A549 (cell line): ENCODE results near the gene FAM228B. TPM values are rescaled to one million over a fixed set of nuclear protein-coding genes. Genes with fewer than 3 reads are reported as not detected.

Source experiments
- ATAC-seq, 2 experiments: fragments of 200-7000 bp in 1 of 2; fragments of >200 bp in 1 of 2; cut with Nextera tagmentation in 1 of 2; cut with Tn5 transposase in 1 of 2; 3 replicates each; pipeline versions ENCODE4 v1.8.0 to v1.9.1; 2018 to 2020; ENCODE audit warnings: mild to moderate bottlenecking in 1 of 2, moderate library complexity in 1 of 2
- CTCF ChIA-PET: fragments of 300-600 bp; sonication (Branson Sonifier 250); formaldehyde crosslinking; extraction: SDS; loops from one replicate; lab custom pipeline; 2021; ENCODE audit warnings: antibody characterized with exemption, inconsistent platforms; lab: Yijun Ruan, JAX
- POLR2A ChIA-PET: fragments of 350-600 bp; formaldehyde crosslinking; extraction: SDS; loops from one replicate; lab custom pipeline; 2021; ENCODE audit warnings: antibody characterized with exemption, inconsistent platforms; lab: Yijun Ruan, JAX
- DNase-seq, 2 experiments: peaks; one replicate each; pipeline versions ENCODE4 v3.0.0 to v3.0.0-alpha.2; 2011 to 2016; ENCODE audit warnings: low read depth in 1 of 2, low spot score in 1 of 2
- FAIRE-seq: peaks from 2 replicates; lab custom pipeline; 2011; peaks lifted over from hg19 to GRCh38; lab: Jason Lieb, UNC
- H3K27ac ChIP-seq, 2 experiments: fragments of >200 bp; sonication (Bioruptor Twin); formaldehyde crosslinking; 3 replicates each; pipeline ENCODE4 v1.5.1; 2016 to 2017
- H3K4me1 ChIP-seq: fragments of >200 bp; sonication (Bioruptor Twin); formaldehyde crosslinking; 3 replicates; pipeline ENCODE4 v1.6.1; 2016
- H3K4me2 ChIP-seq: fragments of >200 bp; sonication (Bioruptor Twin); formaldehyde crosslinking; 3 replicates; pipeline ENCODE4 v1.6.1; 2016
- H3K4me3 ChIP-seq: fragments of >200 bp; sonication (Bioruptor Twin); formaldehyde crosslinking; 3 replicates; pipeline ENCODE4 v1.5.1; 2016
- H3K9me3 ChIP-seq: fragments of >200 bp; sonication (Bioruptor Twin); formaldehyde crosslinking; 3 replicates; pipeline ENCODE4 v1.6.1; 2016
- BCL3 ChIP-seq: fragments of >200 bp; sonication (Bioruptor Twin); formaldehyde crosslinking; IDR thresholded peaks from 3 replicates; pipeline ENCODE4 v1.6.1; 2016
- BHLHE40 ChIP-seq: IDR thresholded peaks from 2 replicates; pipeline ENCODE4 v1.6.1; 2012; ENCODE audit warnings: low read depth, low read length, inconsistent platforms
- CBX2 ChIP-seq: fragments of 200-600 bp; sonication (generic); IDR thresholded peaks from 2 replicates; pipeline ENCODE4 v1.6.1; 2016; ENCODE audit warnings: low read depth, mild to moderate bottlenecking, borderline replicate concordance
- CEBPB ChIP-seq, 2 experiments: fragments of >200 bp in 1 of 2; sonication (Bioruptor Twin) in 1 of 2; formaldehyde crosslinking in 1 of 2; IDR thresholded peaks; 2 replicates each; pipeline ENCODE4 v1.6.1; 2012 to 2016
- EHMT2 ChIP-seq: fragments of 200-600 bp; sonication (generic); IDR thresholded peaks from 2 replicates; pipeline ENCODE4 v1.6.1; 2016; ENCODE audit warnings: antibody characterized with exemption, low read depth, mild to moderate bottlenecking, moderate library complexity
- ESRRA ChIP-seq: fragments of 150-350 bp; IDR thresholded peaks from 2 replicates; pipeline ENCODE4 v1.6.1; 2014; ENCODE audit warnings: mild to moderate bottlenecking, low read length, borderline replicate concordance
- FOSB ChIP-seq: fragments of 250-450 bp; sonication (Bioruptor Pico); IDR thresholded peaks from 2 replicates; pipeline ENCODE4 v1.5.0; 2020; ENCODE audit warnings: mild to moderate bottlenecking, moderate library complexity
- FOSL2 ChIP-seq, 2 experiments: fragments of 450-650 bp in 1 of 2; fragments of >200 bp in 1 of 2; sonication (Bioruptor Twin) in 1 of 2; formaldehyde crosslinking; IDR thresholded peaks; 2 replicates each; pipeline versions ENCODE4 v1.5.0 to v1.6.1; 2016 to 2020; ENCODE audit warnings: mild to moderate bottlenecking in 1 of 2, moderate library complexity in 1 of 2
- GATA3 ChIP-seq: IDR thresholded peaks from 2 replicates; pipeline ENCODE4 v1.6.1; 2012; ENCODE audit warnings: borderline replicate concordance
- HES2 ChIP-seq: fragments of >200 bp; sonication (Bioruptor Twin); formaldehyde crosslinking; IDR thresholded peaks from 2 replicates; pipeline ENCODE4 v1.6.1; 2016
- HEYL ChIP-seq: fragments of 250-450 bp; sonication (Bioruptor Pico); IDR thresholded peaks from 2 replicates; pipeline ENCODE4 v1.8.0; 2021; ENCODE audit warnings: mild to moderate bottlenecking, moderate library complexity
- HMGXB4 ChIP-seq: fragments of 250-450 bp; sonication (Bioruptor Pico); IDR thresholded peaks from 2 replicates; pipeline ENCODE4 v1.5.0; 2021; ENCODE audit warnings: mild to moderate bottlenecking, moderate library complexity, borderline replicate concordance
- HOXA7 ChIP-seq: fragments of 250-450 bp; sonication (Bioruptor Pico); IDR thresholded peaks from 2 replicates; pipeline ENCODE4 v1.5.0; 2020; ENCODE audit warnings: mild to moderate bottlenecking, moderate library complexity
- HOXB13 ChIP-seq: fragments of 250-450 bp; sonication (Bioruptor Pico); IDR thresholded peaks from 2 replicates; pipeline ENCODE4 v1.5.0; 2020; ENCODE audit warnings: low read depth, mild to moderate bottlenecking, moderate library complexity
- HOXB5 ChIP-seq: fragments of 250-450 bp; sonication (Bioruptor Pico); IDR thresholded peaks from 2 replicates; pipeline ENCODE4 v1.5.0; 2020; ENCODE audit warnings: mild to moderate bottlenecking, moderate library complexity
- JUNB ChIP-seq: fragments of >200 bp; sonication (Bioruptor Twin); formaldehyde crosslinking; IDR thresholded peaks from 2 replicates; pipeline ENCODE4 v1.6.1; 2016
- KDM5A ChIP-seq: fragments of 200-600 bp; sonication (generic); IDR thresholded peaks from 2 replicates; pipeline ENCODE4 v1.6.1; 2016; ENCODE audit warnings: antibody characterized with exemption, mild to moderate bottlenecking
- MAFK ChIP-seq: fragments of 450-650 bp; IDR thresholded peaks from 2 replicates; pipeline ENCODE4 v1.6.1; 2014; ENCODE audit not compliant: partially characterized antibody
- MAZ ChIP-seq: fragments of 150-350 bp; IDR thresholded peaks from 2 replicates; pipeline ENCODE4 v1.6.1; 2014; ENCODE audit warnings: antibody characterized with exemption, low read depth, low read length, borderline replicate concordance
- NFE2L2 ChIP-seq: fragments of 150-350 bp; conservative IDR thresholded peaks from 2 replicates; pipeline ENCODE4 v1.6.1; 2014; ENCODE audit warnings: low read length
- NPAS2 ChIP-seq: fragments of 250-450 bp; sonication (Bioruptor Pico); IDR thresholded peaks from 2 replicates; pipeline ENCODE4 v1.8.0; 2022; ENCODE audit warnings: mild to moderate bottlenecking, moderate library complexity, borderline replicate concordance
- POLR2A ChIP-seq: IDR thresholded peaks from 2 replicates; pipeline ENCODE4 v1.6.1; 2012; ENCODE audit warnings: mild to moderate bottlenecking, low read length
- RAD21 ChIP-seq, 2 experiments: fragments of >200 bp in 1 of 2; sonication (Bioruptor Twin) in 1 of 2; formaldehyde crosslinking in 1 of 2; IDR thresholded peaks in 1 of 2; conservative IDR thresholded peaks in 1 of 2; 2 replicates in 1 of 2; 3 replicates in 1 of 2; pipeline ENCODE4 v1.6.1; 2012 to 2018; ENCODE audit warnings: inconsistent platforms in 1 of 2
- RNF2 ChIP-seq: fragments of 200-600 bp; sonication (generic); IDR thresholded peaks from 2 replicates; pipeline ENCODE4 v1.6.1; 2016; ENCODE audit warnings: low read depth, mild to moderate bottlenecking, antibody characterized with exemption, moderate library complexity, borderline replicate concordance
- SREBF2 ChIP-seq: fragments of 450-650 bp; IDR thresholded peaks from 2 replicates; pipeline ENCODE4 v1.6.1; 2014; ENCODE audit warnings: mild to moderate bottlenecking, moderate library complexity
- TFCP2L1 ChIP-seq: fragments of 250-450 bp; sonication (Bioruptor Pico); IDR thresholded peaks from 2 replicates; pipeline ENCODE4 v1.5.0; 2021; ENCODE audit warnings: mild to moderate bottlenecking
- USF2 ChIP-seq: fragments of 450-650 bp; IDR thresholded peaks from 2 replicates; pipeline ENCODE4 v1.6.1; 2014; ENCODE audit warnings: antibody characterized with exemption
- ZC3H11A ChIP-seq: fragments of 450-650 bp; IDR thresholded peaks from 2 replicates; pipeline ENCODE4 v1.6.1; 2014; ENCODE audit warnings: antibody characterized with exemption, mild to moderate bottlenecking
- ZSCAN20 ChIP-seq: fragments of 250-450 bp; sonication (Bioruptor Pico); IDR thresholded peaks from 2 replicates; pipeline ENCODE4 v1.8.0; 2022; ENCODE audit warnings: mild to moderate bottlenecking, moderate library complexity
- WGBS: methylation state at CpG from one replicate; pipeline ENCODE4 v1.1.6; 2017; ENCODE audit errors: missing lambda C conversion rate; 5-methylcytosine and 5-hydroxymethylcytosine counted together
- polyA plus RNA-seq, 4 experiments: library from polyadenylated mRNA; depleted of rRNA in 3 of 4; stranded (reverse); fragments of >200 nt; fragmentation: RNase III in 1 of 4; extraction: RNeasy Plus Mini Kit Qiagen cat#74134 plus additional on column Dnase treatment in 1 of 4; gene quantifications; 2 replicates in 3 of 4; 3 replicates in 1 of 4; pipeline ENCODE4 v1.2.3, GENCODE V29; 2011 to 2017

The FAM228B gene
- polyA plus RNA-seq, 2 of the 4 experiments (the other 2 are of a cell fraction) = 3.8 to 7.6 TPM

- ChIA-PET POLR2A (no interaction called here), CTCF (interaction anchor here (0.8 to 1.2 kb wide), 3 partner anchors 12 to 92 kb away, joined by 3 to 4 read pairs (median 4); partner anchors contain the start of gene TP53I3)
- no peak overlapping the region for H3K27ac ChIP-seq
- no peaks in the 10 kb centered on the region for H3K9me3 ChIP-seq
- ATAC-seq (no peak), FAIRE-seq (no peak), DNase-seq (no peak)
- no peak overlapping the region for H3K4me2 ChIP-seq
- no peak for TF ChIP-seq NPAS2 (CRISPR knock-in tag)
- TF ChIP-seq ZSCAN20 (CRISPR knock-in tag) = no peak
- TF ChIP-seq USF2 = no peak
- TF ChIP-seq GATA3 = no peak
- TF ChIP-seq TFCP2L1 = no peak
- TF ChIP-seq BCL3 = no peak
- no peak for TF ChIP-seq RAD21 (conservative IDR thresholded peaks at IDR 0.05 in 1 of 2, IDR thresholded peaks at IDR 0.05 in 1 of 2)
- TF ChIP-seq HOXA7 (CRISPR knock-in tag) = no peak
- no peak for TF ChIP-seq EHMT2
- no peak for TF ChIP-seq CBX2
- no peak for TF ChIP-seq BHLHE40
- no peak for TF ChIP-seq MAFK
- no peak for TF ChIP-seq FOSL2 (IDR thresholded peaks at IDR 0.05)
- TF ChIP-seq FOSL2 (CRISPR knock-in tag; IDR thresholded peaks at IDR 0.05) = no peak
- no peak for TF ChIP-seq HES2
- no peak for TF ChIP-seq HOXB13 (CRISPR knock-in tag)
- no peak for TF ChIP-seq NFE2L2
- no peak for TF ChIP-seq CEBPB (IDR thresholded peaks at IDR 0.05)
- WGBS = 77% methylated on average over 1 of the region's 1 CpG
- H3K4me1 ChIP-seq = no peaks in the 10 kb centered on the region
- no peak overlapping the region for H3K4me3 ChIP-seq
Measured at GRCh38 chr2:24176326-24176725, 53.1 kb downstream of the FAM228B start.

- no peak overlapping the region for H3K4me3 ChIP-seq
- no peaks in the 10 kb centered on the region for H3K9me3 ChIP-seq
- H3K4me2 ChIP-seq = no peak overlapping the region
- POLR2A ChIA-PET = no interaction called here
- no peak overlapping the region for H3K27ac ChIP-seq
- CTCF ChIA-PET = interaction anchor here (1.0 to 2.2 kb wide), 4 partner anchors 10 to 96 kb away, joined by 3 to 16 read pairs (median 4); partner anchors contain the start of gene TP53I3
- TF ChIP-seq HEYL (no peak), ZC3H11A (no peak), ESRRA (no peak), SREBF2 (no peak), BCL3 (no peak), CBX2 (no peak)
- FAIRE-seq = no peak
- no peaks in the 10 kb centered on the region for H3K4me1 ChIP-seq
- no peak for DNase-seq
- ATAC-seq = no peak
Measured at GRCh38 chr2:24179683-24180082, 56.4 kb downstream of the FAM228B start.

GRCh38 chr2:24181849-24182248, 58.6 kb downstream of the FAM228B start:
- ATAC-seq = no peak
- whole genome bisulfite sequencing = 81% methylated on average over 6 of the region's 6 CpGs
- TF ChIP-seq KDM5A (no peak), RAD21 (conservative IDR thresholded peaks at IDR 0.05 in 1 of 2, IDR thresholded peaks at IDR 0.05 in 1 of 2) (no peak), POLR2A (no peak), HMGXB4 (CRISPR knock-in tag) (no peak), JUNB (no peak), MAZ (no peak), RNF2 (no peak), FOSB (CRISPR knock-in tag) (no peak), HOXB5 (no peak), CEBPB (IDR thresholded peaks at IDR 0.05) (no peak), BCL3 (no peak)

More at GRCh38 chr2:24181849-24182248, 58.6 kb downstream of the FAM228B start:
- H3K4me1 ChIP-seq = peaks cover 2% of the 10 kb centered on the region; the same call in 1 of the 3 replicates
- H3K9me3 ChIP-seq = no peaks in the 10 kb centered on the region
- H3K27ac ChIP-seq = no peak overlapping the region
- no peak for FAIRE-seq
- no peak overlapping the region for H3K4me2 ChIP-seq
- ChIA-PET POLR2A (interaction anchor here (1.7 kb wide), 1 partner anchor 97 kb away, joined by 4 read pairs; the partner anchor contains the start of gene TP53I3), CTCF (interaction anchor here (0.6 to 1.4 kb wide), 2 partner anchors 98 to 101 kb away, joined by 3 to 4 read pairs; partner anchors contain the start of gene TP53I3)
- DNase-seq = no peak
- no peak overlapping the region for H3K4me3 ChIP-seq
